GM15510 (cell line): ENCODE results near the gene PLA2G5.

Source experiments
- POLR2A ChIP-seq: IDR thresholded peaks from 3 replicates; pipeline ENCODE4 v1.6.1; 2011; ENCODE audit warnings: borderline replicate concordance; ENCODE audit not compliant: insufficient read length; ENCODE audit errors: extremely low read depth

The PLA2G5 gene

DNA sequence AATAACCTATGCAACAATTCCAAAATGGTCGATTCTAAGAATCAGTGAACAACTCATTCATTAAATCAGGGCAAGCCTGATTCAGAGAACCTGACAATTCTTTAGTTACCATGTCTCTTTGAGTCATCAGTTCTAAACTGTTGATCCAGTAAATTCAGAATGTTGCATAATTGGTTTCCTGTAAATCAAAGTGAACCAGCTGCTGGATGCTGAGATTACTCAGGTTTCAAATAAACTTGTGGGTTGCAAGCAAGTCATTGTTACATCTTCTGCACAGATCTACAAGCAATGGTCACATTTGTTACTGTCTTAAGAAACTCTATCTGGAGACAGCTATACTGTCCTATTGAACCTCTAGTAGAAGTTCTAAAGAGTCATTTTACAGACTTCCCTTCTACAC is 32.9 kb downstream of the PLA2G5 start:
- no peak for TF ChIP-seq POLR2A

DNA sequence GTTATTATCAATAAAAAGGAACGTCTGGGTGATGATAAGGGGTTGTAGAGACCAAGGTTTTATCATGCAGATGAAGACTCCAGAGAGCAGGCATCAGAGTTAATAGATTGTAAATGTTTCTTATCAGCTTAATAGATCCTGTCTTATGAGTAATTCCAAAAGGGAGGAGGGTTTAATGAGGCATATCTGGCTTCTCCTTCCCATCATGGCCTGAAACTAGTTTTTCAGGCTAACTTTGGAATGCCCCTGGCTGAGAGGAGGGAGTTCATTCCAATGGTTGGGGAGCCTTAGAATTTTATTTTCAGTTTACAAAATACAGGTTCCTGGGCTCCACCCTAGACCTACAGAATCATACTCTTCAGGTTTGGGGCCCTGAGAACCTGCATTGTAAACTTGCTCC is 35.9 kb downstream of the PLA2G5 start:
- no peak for TF ChIP-seq POLR2A

DNA sequence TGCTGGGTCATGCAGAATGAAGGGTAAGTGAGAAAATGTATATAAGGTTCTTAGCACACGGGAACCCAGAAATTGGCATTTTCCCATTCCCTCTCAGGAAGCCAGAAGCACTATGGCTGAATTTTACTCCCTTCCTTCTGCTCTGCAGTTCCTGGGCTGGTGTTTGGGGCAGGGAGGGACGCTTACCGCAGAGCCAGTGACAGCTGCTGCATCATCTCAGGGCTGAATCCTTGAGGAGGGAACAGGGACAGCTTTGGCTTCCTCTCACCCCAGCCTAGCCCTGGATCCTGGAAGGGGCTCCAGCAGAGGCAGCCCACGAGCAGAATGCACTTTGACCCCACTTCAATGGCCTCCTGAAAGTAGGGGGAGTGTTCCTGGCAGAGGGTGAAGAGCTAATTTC is 37.4 kb downstream of the PLA2G5 start:
- no peak for TF ChIP-seq POLR2A

DNA sequence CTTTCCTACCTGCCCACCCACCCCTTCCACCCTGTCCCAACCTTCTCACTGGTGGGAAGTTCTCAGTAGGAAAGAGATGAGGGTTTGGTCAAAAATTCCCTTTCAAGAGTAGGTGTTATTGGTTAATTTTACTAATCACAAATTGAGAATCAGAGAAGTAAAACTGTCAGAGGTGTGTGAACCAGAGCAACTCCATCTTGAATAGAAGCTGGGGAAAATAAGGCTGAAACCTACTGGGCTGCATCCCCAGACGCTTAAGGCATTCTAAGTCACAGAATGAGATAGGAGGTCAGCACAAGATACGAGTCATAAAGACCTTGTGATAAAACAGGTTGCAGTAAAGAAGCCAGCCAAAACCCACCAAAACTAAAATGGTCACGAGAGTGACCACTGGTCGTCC is 37.8 kb downstream of the PLA2G5 start:
- TF ChIP-seq POLR2A, result no peak

DNA sequence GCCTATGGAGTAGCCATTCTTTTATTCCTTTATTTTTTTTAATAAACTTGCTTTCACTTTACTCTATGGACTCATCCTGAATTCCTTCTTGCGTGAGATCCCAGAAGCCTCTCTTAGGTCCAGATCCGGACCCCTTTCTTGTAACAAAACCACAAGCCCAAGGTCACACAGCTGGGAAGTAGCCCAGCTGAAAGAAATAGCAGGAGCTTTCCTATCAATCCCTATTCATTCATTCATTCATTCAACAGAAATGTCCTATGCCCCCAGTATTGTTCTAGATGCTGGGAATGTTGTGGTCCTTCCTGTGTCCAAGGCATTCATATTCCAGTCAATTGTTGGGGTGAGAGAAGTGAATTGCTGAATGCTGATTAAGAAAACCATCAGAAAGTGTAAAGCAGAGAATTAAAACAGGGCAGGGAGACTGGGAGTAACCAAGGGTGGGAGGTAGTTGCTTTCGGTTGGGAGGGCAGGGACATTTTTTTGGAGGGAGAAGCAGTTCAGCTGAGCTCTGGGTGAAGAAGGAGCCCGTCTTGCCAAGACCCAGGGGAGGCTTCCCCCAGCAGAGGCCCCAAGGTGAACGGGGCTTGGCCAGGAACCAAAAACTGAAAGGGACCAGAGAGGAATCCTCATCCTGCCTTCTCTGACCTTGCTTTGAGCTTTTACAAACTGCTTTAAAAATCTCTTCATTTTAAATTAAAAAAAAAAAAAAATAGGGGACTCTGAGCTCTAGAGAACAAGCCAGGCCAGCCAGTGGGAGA is 38.6 kb downstream of the PLA2G5 start:
- no peak for TF ChIP-seq POLR2A

DNA sequence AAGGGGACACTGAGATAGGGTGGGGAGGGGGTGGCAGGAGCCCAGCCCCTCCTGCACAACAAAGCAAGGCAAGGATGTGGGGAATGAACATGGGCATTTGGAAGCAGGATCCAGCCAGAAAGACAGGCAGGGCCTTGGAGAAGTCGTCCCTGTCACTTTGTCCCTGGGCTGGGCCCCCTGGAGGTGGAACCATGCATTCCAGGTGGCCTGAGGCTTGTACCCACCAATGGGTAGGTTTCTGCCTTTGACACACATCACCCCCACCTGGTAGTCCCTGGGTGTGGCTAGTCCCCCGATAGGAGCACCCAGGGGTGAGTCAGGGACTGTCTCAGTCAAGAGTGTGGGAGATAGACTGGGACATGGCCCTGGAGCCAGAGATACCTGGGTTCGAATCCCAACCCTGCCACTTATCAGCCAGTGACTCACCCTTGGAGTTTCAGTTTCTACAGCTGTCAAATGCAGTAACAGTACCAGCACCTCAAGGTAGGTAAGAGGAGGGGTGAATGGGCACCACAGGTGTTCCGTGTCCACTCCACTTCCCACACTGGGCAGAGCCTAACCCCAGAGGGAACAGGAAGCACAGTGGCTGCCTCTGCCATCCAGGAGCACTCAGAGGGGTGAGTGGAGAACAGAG is 39.3 kb downstream of the PLA2G5 start:
- no peak for TF ChIP-seq POLR2A

DNA sequence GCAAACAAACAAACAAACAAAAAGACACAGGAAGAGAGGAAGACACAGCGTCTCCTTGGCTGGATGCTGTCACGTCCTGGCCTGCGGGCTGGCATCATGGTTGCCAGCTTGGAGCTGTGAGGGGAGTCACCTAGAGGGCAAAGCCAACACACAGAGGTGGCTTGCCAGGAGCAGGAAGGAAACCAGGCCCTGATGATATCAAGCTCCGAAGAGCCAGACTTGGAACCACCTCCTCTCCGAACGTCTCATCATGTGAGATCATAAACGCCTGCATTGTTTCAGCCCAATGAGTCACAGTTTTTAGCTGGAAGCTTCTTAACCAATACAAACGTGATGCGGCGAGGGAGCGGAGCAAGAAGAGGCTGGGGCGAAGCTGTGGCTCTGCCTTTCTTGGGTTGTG is 40.7 kb downstream of the PLA2G5 start:
- TF ChIP-seq POLR2A, result no peak

DNA sequence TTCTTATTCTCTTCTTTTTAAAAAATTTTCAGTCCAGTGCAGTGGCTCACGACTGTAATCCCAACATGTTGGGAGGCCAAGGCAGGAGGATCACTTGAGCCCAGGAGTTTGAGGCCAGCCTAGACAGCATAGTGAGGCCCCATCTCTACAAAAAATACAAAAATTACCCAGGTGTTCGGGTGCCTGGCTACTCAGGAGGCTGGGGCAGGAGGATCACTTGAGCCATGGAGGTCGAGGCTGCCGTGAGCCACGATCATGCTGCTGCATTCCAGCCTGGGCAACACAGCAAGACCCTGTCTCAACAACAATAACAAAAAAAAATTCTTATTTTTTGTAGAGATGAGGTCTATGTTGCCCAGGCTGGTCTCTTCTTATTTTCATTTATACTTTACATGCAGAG is 41.5 kb downstream of the PLA2G5 start:
- no peak for TF ChIP-seq POLR2A

DNA sequence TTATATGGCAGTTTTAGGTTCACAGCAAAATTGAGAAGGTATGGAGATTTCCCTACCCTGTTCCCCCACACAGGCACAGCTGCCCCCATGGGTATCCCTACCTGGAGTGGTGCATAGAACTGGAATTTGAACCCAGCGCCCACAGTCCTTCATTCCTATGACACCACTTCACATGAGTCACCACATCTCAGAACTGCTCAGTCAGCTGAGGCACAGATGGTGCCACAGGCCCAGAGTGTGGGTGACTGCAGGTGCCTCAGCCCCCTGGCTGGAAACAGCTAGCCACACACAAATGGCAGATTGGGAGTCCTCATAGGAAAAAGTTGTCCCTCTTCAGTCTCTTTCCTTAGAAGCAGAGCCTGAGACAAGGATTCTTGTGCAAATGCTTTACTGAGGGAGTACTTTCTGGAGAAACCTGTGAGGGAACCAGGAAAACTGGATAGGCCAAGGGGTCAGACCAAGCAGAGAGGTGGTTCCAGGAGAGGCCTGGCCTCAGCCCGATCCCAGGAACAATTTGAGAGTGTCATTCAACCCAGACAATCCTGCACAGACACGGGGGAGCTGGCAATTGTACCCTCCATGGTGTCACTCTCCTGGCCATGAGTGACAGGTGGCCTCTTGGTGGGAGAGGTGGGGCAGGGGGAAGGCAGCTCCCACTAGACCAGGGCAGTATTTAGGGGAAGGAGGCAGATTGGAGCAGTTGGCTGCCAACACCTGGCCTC is 42.4 kb downstream of the PLA2G5 start:
- no peak for TF ChIP-seq POLR2A

DNA sequence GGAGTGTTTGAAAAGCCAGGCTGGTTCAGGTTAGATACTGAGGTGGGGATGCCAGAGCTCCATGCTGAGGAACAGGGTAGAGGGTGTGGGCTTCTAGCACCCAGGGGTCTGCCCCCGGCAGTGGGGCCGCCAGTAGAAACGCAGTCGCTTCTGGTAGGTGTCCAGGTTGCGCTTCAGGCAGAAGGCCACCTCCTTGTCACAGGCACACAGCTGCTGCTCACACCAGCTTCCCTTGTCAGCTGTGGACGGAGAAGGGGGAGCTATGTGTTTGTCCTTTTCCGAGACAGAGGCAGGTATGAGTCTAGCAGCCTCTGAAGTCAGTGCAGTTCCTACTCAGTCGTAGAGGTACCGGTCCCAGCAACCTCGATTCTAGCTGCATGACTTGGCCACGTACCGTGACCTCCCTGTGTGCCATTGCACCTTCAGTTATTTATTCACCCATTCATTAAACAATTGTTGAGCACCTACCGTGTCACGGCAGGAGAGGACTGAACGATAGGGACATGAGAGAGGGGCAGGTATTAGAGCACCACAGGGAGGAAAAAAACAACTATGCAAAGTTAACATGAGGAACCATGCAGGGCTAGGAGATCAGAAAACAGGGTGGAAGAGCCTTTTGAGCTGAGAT is 44.1 kb downstream of the PLA2G5 start:
- TF ChIP-seq POLR2A, result no peak

DNA sequence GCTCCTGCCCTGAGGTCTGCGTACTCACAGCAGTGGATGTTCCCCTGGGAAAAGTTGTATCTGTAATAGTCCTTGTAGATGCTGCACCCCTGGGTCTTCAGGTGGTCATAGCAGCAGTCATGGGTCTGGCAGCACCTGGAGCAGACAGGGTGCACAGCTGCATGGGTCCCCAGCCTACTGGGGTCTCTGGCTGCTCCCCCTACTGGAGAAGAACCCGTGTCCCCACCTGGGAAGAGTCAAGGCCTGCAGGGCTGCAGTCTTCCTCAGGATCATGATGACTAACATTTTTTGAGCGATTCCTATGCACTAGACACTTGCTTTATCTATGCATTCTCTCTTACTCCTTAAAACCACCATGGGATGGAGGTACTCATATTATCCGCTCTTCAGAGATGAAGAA is 45.5 kb downstream of the PLA2G5 start:
- TF ChIP-seq POLR2A, result no peak

DNA sequence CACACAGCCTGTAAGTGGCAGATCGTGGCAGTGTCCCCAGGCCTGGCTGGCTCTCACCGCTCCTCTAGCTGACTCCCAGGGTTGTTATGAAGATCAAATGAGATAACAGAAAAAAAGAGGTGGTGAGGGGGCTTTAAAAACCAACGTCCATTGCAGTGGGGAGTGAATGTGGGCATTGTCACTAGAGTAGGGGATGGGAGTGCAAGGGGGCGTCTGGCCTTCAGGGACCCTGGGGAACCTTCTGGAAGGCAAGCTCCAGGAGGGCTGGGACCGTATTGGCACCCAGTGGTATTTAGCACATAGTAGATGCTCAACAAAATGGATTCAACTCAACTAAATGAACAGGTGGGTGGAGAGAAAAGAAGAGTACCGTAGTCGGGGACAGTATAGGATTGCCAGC is 45.9 kb downstream of the PLA2G5 start:
- TF ChIP-seq POLR2A, result no peak

DNA sequence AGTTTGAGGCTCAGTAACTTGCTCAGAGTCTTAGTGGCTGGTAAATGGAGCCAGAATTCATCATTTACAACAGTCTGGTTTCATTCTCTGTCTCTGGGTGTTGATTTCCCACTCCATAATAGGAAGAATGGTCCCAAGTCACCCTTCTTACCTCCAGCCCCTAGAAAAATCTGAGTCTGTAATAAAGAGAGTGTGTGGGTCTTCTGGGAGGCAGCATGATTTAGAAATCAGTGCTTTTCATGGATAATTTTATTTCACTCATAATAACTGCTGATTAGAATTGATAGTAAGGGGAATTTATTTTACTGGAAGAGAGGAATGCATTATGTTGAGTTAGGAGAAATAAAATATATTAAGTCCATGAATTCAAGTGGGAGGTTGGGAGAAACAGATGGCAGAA is 47.2 kb downstream of the PLA2G5 start:
- TF ChIP-seq POLR2A, result no peak

DNA sequence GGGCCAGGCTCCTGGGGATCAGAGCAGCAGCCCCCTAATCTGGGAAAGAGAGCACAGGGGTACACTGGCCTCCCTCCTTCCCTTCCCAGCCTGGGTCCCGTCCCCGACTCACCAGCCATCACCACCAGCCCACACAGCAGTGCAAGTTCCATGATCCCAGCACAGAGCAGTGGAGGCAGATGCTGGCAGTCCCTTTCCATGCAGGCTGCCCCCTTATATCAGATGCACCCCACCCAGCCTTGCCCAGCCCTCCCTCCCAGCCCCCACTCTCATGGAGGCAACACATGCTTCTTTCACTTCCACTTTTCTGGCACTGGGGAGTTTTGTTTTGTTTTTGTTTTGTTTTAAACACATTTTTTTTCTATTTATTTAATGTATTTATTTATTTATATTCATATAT is 49.4 kb downstream of the PLA2G5 start, which contains the start of gene PLA2G2D:
Gene PLA2G2D (minus strand): TSS at position 190 of the 400 bp plus-strand sequence. CDS start 38 bp downstream, at position 152.
- no peak for TF ChIP-seq POLR2A

DNA sequence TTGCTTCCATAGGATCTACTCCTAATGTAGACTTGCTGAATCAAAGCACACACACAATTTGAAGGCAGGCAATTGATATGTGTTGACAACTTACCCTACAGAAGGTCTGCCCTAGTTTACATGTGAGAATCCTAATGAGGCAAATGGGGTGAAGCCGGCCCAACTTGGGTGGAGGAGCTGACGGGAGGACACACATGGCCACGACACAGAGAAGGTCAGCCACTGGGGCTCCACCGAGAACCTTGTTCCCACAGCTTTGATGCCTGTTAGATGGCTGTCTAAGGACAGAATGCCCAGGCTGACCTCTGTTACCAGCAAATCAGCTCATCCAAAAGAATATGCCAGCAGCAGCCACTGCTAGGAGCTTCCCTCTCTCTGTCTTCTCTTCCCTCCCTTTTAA is 50.8 kb downstream of the PLA2G5 start:
- no peak for TF ChIP-seq POLR2A

DNA sequence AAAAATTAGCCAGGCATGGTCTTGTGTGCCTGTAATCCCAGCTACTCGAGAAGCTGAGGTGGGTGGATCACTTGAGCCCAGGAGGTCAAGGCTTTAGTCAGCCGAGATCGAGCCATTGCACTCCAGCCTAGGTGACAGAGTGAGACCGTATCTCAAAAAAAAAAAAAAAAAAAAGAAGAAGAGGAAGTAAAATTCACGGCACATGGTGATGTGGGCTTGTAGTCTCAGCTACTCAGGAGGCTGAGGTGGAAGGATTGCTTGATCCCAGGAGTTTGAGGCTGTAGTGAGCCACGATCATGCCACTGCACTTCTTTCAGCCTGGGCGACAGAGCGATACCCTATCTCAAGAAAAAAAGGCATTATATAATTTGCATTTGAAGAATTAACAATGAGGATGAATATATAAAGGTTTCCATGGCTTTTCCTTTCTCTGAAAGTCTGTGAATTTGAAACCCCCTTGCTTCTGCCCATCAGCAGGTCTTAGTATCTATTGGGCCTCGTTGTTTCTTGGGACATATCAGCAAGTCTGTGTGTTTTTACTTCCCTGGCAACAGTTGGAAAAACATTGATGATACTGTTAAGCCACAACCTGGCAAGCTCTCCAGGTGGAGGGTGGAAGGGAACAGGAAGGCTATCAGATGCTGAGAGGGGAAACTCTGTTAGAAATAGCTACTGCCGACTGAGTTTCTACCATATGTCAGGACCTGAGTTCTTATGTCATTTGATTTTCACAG is 53.9 kb downstream of the PLA2G5 start:
- TF ChIP-seq POLR2A, result no peak
